ENCODE results near the gene SMC4.

Gene SMC4

DNA sequence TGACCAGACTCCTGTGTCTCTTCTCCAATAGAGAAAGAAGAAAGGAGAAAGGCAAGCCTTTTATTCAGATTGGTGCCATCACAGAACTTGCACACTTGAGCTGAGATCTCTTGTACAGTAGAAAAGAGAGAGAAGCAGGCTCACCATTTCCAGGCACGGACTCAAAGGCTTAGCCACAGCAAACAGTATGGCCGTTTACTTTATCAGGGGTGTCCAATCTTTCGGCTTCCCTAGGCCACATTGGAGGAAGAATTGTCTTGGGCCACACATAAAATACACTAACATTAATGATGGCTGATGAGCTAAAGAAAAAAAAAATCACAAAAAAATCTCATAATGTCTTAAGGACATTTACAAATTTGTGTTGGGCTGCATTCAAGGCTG is 5.4 kb upstream of the SMC4 start:
- TF ChIP-seq CTCF (IDR thresholded peaks at IDR 0.05; ENCODE audit: low read depth, low read length, missing control alignments), result no peak
- no peak for DNase-seq (ENCODE audit: low read depth)
- no peak overlapping the region for H3K4me3 ChIP-seq (ENCODE audit: low read depth, low read length)

GRCh38 chr3:160395297-160395696 is 4.2 kb upstream of the SMC4 start:
- DNase-seq (ENCODE audit: low read depth), result no peak
- TF ChIP-seq CTCF (IDR thresholded peaks at IDR 0.05; ENCODE audit: low read depth, low read length, missing control alignments), result no peak
- H3K4me3 ChIP-seq (ENCODE audit: low read depth, low read length), result no peak overlapping the region

DNA sequence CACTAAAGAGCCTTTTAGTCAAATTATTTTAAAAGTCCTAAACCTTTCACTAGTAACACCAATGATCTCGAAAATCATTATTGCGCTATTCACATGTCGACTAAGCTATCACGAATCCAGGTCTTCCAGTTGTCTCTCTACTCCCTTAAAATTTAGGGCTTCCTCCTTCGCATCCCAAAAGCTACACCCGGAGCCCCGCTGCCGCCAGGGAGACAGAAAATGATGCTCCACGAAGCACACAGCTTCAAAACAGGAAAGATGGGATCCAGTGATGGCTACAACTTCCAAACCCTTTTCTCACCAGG is 678 bp upstream of the SMC4 start:
- peak overlapping the region; percentile 70 for H3K4me3 ChIP-seq (ENCODE audit: low read depth, low read length)
- no peak for DNase-seq (ENCODE audit: low read depth)
- TF ChIP-seq CTCF (IDR thresholded peaks at IDR 0.05; ENCODE audit: low read depth, low read length, missing control alignments), result no peak

- DNase-seq (ENCODE audit: low read depth), result no peak
- H3K4me3 ChIP-seq (ENCODE audit: low read depth, low read length), result peak overlapping the region; percentile 70
- TF ChIP-seq CTCF (IDR thresholded peaks at IDR 0.05; ENCODE audit: low read depth, low read length, missing control alignments), result no peak
These were observed 716 bp downstream of the SMC4 start for GRCh38 chr3:160400030-160400701.

GRCh38 chr3:160400702-160401150 is 1.3 kb downstream of the SMC4 start:
- peak overlapping the region; percentile 70 for H3K4me3 ChIP-seq (ENCODE audit: low read depth, low read length)
- no peak for TF ChIP-seq CTCF (IDR thresholded peaks at IDR 0.05; ENCODE audit: low read depth, low read length, missing control alignments)
- no peak for DNase-seq (ENCODE audit: low read depth)

DNA sequence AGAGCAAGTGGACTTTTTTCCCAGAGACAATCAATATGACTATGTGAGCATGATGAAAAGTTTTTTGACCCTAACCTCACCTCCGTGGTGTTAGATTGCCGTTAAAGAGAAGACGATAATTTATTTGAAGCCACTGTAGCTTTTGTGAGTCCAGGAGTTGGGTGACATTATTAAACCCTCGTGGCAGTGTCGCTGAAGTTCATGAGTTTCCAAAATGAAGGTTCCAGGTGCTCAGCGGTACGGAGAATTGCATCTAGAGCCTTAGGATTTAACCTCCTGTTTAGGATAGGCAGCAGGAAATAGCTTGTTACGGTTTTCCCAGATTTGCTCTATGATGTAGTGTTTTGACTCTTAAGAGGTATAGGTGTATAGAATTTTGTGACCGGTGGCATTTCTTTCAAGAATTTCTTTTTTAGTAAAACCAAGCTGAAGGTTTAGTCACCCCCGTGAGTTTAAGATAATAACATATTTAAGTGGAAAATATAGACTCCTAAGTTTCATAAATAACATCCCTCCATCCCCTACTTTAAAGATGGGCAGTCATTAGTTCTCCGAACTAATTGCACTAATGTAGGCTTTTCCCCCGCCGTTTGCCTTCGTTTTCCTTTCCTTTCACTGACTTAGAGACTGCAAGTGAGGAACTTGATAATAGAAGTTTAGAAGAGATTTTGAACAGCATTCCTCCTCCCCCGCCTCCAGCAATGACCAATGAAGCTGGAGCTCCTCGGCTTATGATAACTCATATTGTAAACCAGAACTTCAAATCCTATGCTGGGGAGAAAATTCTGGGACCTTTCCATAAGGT is 2.0 kb downstream of the SMC4 start:
- DNase-seq (ENCODE audit: low read depth), result no peak
- peak overlapping the region; percentile 70 for H3K4me3 ChIP-seq (ENCODE audit: low read depth, low read length)
- no peak for TF ChIP-seq CTCF (IDR thresholded peaks at IDR 0.05; ENCODE audit: low read depth, low read length, missing control alignments)
